Body of pancreas (tissue), 4 donors: ENCODE results near the gene TWSG1. TPM values are rescaled to one million over a fixed set of nuclear protein-coding genes. Genes with fewer than 3 reads are reported as not detected.

Source experiments
- ATAC-seq: fragments of 150-250 bp; one replicate; pipeline ENCODE4 v1.9.1; 2016
- DNase-seq, 4 donors: peaks; one replicate each; pipeline ENCODE4 v3.0.0-alpha.2; 2019
- H3K27ac ChIP-seq, 4 donors: fragments of 200-600 bp; sonication (generic); 1 replicate in 3 of 4; 2 replicates in 1 of 4; pipeline versions ENCODE4 v1.5.1 to v1.6.1; 2016 to 2019; ENCODE audit warnings: mild to moderate bottlenecking in 1 of 4, mixed read lengths in 1 of 4, moderate library complexity in 1 of 4
- H3K27me3 ChIP-seq, 2 donors: fragments of 200-600 bp; sonication (generic); one replicate each; pipeline ENCODE4 v1.6.0; 2016; ENCODE audit warnings: mild to moderate bottlenecking in 1 of 2
- H3K36me3 ChIP-seq, 2 donors: fragments of 200-600 bp; sonication (generic); replicated peaks in 1 of 2; 2 replicates each; pipeline ENCODE4 v1.5.1; 2016; ENCODE audit warnings: low read depth in 2 of 2; ENCODE audit not compliant: insufficient read depth in 1 of 2
- H3K4me1 ChIP-seq: fragments of 200-600 bp; sonication (generic); one replicate; pipeline ENCODE4 v1.6.0; 2016
- H3K4me3 ChIP-seq, 2 donors: fragments of 200-600 bp; sonication (generic); 1 replicate in 1 of 2; 2 replicates in 1 of 2; pipeline ENCODE4 v1.5.1; 2016 to 2019
- H3K9me3 ChIP-seq, 3 donors: fragments of 200-600 bp; sonication (generic); 1 replicate in 2 of 3; 2 replicates in 1 of 3; pipeline ENCODE4 v1.5.1; 2016
- POLR2A ChIP-seq, 3 donors: fragments of 450-650 bp; IDR thresholded peaks; one replicate each; pipeline ENCODE4 v1.6.1; 2016; ENCODE audit warnings: antibody characterized with exemption in 3 of 3, mild to moderate bottlenecking in 2 of 3
- WGBS, 2 donors: methylation state at CpG; one replicate each; pipeline ENCODE4 v1.1.5; 2017; 5-methylcytosine and 5-hydroxymethylcytosine counted together
- intact Hi-C: fragments of 100-400 bp; cut with DNase I; formaldehyde crosslinking; loops from one replicate; pipeline ENCODE4 v1.15.1; 2023
- total RNA-seq, 2 donors: library from RNA; depleted of rRNA; stranded (reverse); fragments of >200 nt; gene quantifications; one replicate each; pipeline ENCODE4 v1.1.0, GENCODE V29; 2016
- TF ChIP-seq, protein P1 (sequence below), 7 experiments: fragments of 450-650 bp in 4 of 7; fragments of 200-600 bp in 3 of 7; sonication (generic) in 3 of 7; IDR thresholded peaks; one replicate each; pipeline ENCODE4 v1.5.1; 2016 to 2019; ENCODE audit warnings: antibody characterized with exemption in 7 of 7

The TWSG1 gene
- total RNA-seq, 2 donors from 2014 or later = 9.2 to 11.4 TPM

GRCh38 chr18:9348079-9348671, 13.6 kb downstream of the TWSG1 start:
- Histone ChIP-seq H3K27ac (no peak overlapping the region), H3K9me3 (no peaks in the 10 kb centered on the region), H3K4me1 (no peaks in the 10 kb centered on the region), H3K4me3 (no peak overlapping the region), H3K27me3 (no peaks in the 10 kb centered on the region), H3K36me3 (no peaks in the 10 kb centered on the region)
- no peak for ATAC-seq
- intact Hi-C loops = no loop called here
- no peak for DNase-seq
- TF ChIP-seq, protein P1, sequence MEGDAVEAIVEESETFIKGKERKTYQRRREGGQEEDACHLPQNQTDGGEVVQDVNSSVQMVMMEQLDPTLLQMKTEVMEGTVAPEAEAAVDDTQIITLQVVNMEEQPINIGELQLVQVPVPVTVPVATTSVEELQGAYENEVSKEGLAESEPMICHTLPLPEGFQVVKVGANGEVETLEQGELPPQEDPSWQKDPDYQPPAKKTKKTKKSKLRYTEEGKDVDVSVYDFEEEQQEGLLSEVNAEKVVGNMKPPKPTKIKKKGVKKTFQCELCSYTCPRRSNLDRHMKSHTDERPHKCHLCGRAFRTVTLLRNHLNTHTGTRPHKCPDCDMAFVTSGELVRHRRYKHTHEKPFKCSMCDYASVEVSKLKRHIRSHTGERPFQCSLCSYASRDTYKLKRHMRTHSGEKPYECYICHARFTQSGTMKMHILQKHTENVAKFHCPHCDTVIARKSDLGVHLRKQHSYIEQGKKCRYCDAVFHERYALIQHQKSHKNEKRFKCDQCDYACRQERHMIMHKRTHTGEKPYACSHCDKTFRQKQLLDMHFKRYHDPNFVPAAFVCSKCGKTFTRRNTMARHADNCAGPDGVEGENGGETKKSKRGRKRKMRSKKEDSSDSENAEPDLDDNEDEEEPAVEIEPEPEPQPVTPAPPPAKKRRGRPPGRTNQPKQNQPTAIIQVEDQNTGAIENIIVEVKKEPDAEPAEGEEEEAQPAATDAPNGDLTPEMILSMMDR (IDR thresholded peaks at IDR 0.05) = no peak
- TF ChIP-seq POLR2A (IDR thresholded peaks at IDR 0.05) = no peak
- 55 to 56% methylated on average over 3 of the region's 3 CpGs for WGBS, 2 donors

- no peak overlapping the region for H3K4me3 ChIP-seq
- no peaks in the 10 kb centered on the region for H3K9me3 ChIP-seq
- intact Hi-C loops = no loop called here
- H3K4me1 ChIP-seq = no peaks in the 10 kb centered on the region
- no peaks in the 10 kb centered on the region for H3K36me3 ChIP-seq
- ATAC-seq (no peak), DNase-seq (no peak)
- H3K27me3 ChIP-seq = no peaks in the 10 kb centered on the region
- H3K27ac ChIP-seq = no peak overlapping the region
- TF ChIP-seq POLR2A (IDR thresholded peaks at IDR 0.05) = no peak
- TF ChIP-seq, protein P1 (IDR thresholded peaks at IDR 0.05) = no peak
Observed at GRCh38 chr18:9348766-9349165, 14.2 kb downstream of the TWSG1 start.

- H3K4me3 ChIP-seq = no peak overlapping the region
- no peaks in the 10 kb centered on the region for H3K9me3 ChIP-seq
- no peak for DNase-seq
- intact Hi-C loops = no loop called here
- H3K27me3 ChIP-seq = no peaks in the 10 kb centered on the region
- no peak overlapping the region for H3K27ac ChIP-seq
- WGBS, 2 donors = 77 to 88% methylated on average over 2 of the region's 2 CpGs
- TF ChIP-seq POLR2A (IDR thresholded peaks at IDR 0.05) = no peak
- TF ChIP-seq, protein P1 (IDR thresholded peaks at IDR 0.05) = no peak
- H3K4me1 ChIP-seq = no peaks in the 10 kb centered on the region
- H3K36me3 ChIP-seq = no peaks in the 10 kb centered on the region
- ATAC-seq = no peak
Observed at GRCh38 chr18:9353596-9353995, 19.0 kb downstream of the TWSG1 start.

DNA sequence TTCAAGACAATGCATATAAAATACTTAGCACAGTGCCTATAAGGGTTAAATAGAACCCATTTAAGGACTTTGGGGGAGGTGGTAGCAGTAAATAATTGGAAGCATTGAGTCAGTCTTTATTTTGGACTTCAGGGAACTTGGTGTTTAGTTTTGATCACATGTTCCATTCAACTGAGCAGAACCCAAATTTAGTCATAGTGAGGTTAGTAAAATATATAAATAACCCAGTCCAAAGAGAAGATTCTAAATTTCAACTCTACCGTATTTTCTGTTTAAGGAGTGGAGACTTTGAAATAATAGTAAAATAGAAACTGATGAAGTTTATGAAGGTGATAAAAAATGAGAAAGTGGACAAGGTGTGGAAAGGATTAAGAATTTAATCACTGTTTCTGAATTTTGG, 19.7 kb downstream of the TWSG1 start:
- Histone ChIP-seq H3K4me1 (no peaks in the 10 kb centered on the region), H3K27ac (no peak overlapping the region), H3K4me3 (no peak overlapping the region), H3K9me3 (no peaks in the 10 kb centered on the region), H3K27me3 (no peaks in the 10 kb centered on the region), H3K36me3 (no peaks in the 10 kb centered on the region)
- no peak for ATAC-seq
- intact Hi-C loops = no loop called here
- no peak for DNase-seq
- WGBS, 2 donors = 88 to 93% methylated on average over 1 of the region's 1 CpG
- TF ChIP-seq, protein P1 (IDR thresholded peaks at IDR 0.05) = no peak
- no peak for TF ChIP-seq POLR2A (IDR thresholded peaks at IDR 0.05)

- no peaks in the 10 kb centered on the region for H3K36me3 ChIP-seq
- H3K4me3 ChIP-seq = no peak overlapping the region
- WGBS, 2 donors = 92 to 96% methylated on average over 2 of the region's 2 CpGs
- no peak overlapping the region for H3K27ac ChIP-seq
- no peak for ATAC-seq
- no peak for DNase-seq
- H3K9me3 ChIP-seq = no peaks in the 10 kb centered on the region
- no peaks in the 10 kb centered on the region for H3K4me1 ChIP-seq
- no peak for TF ChIP-seq POLR2A (IDR thresholded peaks at IDR 0.05)
- TF ChIP-seq, protein P1 (IDR thresholded peaks at IDR 0.05) = no peak
- no peaks in the 10 kb centered on the region for H3K27me3 ChIP-seq
- intact Hi-C loops = no loop called here
Observed at GRCh38 chr18:9356976-9357375, 22.4 kb downstream of the TWSG1 start.
